GM12878 (cell line): ENCODE measurements around the gene JHY. TPM values are rescaled to one million over a fixed set of nuclear protein-coding genes. Genes with fewer than 3 reads are reported as not detected.

ENCODE experiments used
- CEBPB ChIP-seq, 2 experiments: fragments of 150-350 bp in 1 of 2; IDR thresholded peaks; 2 replicates each; pipeline ENCODE4 v1.6.1; 2012 to 2014; ENCODE audit warnings: low read depth in 2 of 2, low read length in 2 of 2, borderline replicate concordance in 1 of 2, inconsistent platforms in 1 of 2
- CEBPZ ChIP-seq: fragments of 150-350 bp; IDR thresholded peaks from 2 replicates; pipeline ENCODE4 v1.6.1; 2016; ENCODE audit warnings: low read depth, low read length
- EP300 ChIP-seq, 2 experiments: fragments of 150-350 bp in 1 of 2; IDR thresholded peaks; 2 replicates each; pipeline ENCODE4 v1.6.1; 2011 to 2012; ENCODE audit warnings: low read depth in 2 of 2, low read length in 2 of 2, borderline replicate concordance in 1 of 2, improper control_type of control experiment in 1 of 2, inconsistent platforms in 1 of 2; ENCODE audit not compliant: control insufficient read depth in 1 of 2
- MXI1 ChIP-seq: fragments of 150-350 bp; IDR thresholded peaks from 2 replicates; pipeline ENCODE4 v1.6.1; 2011; ENCODE audit warnings: low read depth, mild to moderate bottlenecking, inconsistent platforms, low read length, improper control_type of control experiment
- MYC ChIP-seq: IDR thresholded peaks from 2 replicates; pipeline ENCODE4 v1.6.1; 2011; ENCODE audit warnings: mild to moderate bottlenecking, low read length, moderate library complexity, inconsistent platforms; ENCODE audit not compliant: insufficient read depth, insufficient replicate concordance, insufficient read length, severe bottlenecking
- NFXL1 ChIP-seq: fragments of 450-650 bp; IDR thresholded peaks from 2 replicates; pipeline ENCODE4 v1.6.1; 2017; ENCODE audit warnings: antibody characterized with exemption, mild to moderate bottlenecking, borderline replicate concordance
- PBX3 ChIP-seq: IDR thresholded peaks from 2 replicates; pipeline ENCODE4 v1.6.1; 2011; ENCODE audit warnings: mild to moderate bottlenecking, low read depth, low read length, moderate library complexity; ENCODE audit not compliant: insufficient replicate concordance
- POLR2AphosphoS2 ChIP-seq: IDR thresholded peaks from 2 replicates; pipeline ENCODE4 v1.6.1; 2011; ENCODE audit warnings: low read depth, mild to moderate bottlenecking, low read length, improper control_type of control experiment, moderate library complexity
- SUPT20H ChIP-seq: IDR thresholded peaks from 2 replicates; pipeline ENCODE4 v1.6.1; 2011; ENCODE audit warnings: low read depth, mild to moderate bottlenecking, low read length, moderate library complexity, borderline replicate concordance; ENCODE audit not compliant: control insufficient read depth
- TCF3 ChIP-seq: IDR thresholded peaks from 2 replicates; pipeline ENCODE4 v1.6.1; 2012; ENCODE audit warnings: low read depth, mild to moderate bottlenecking, low read length, borderline replicate concordance; ENCODE audit not compliant: insufficient read depth
- YBX1 ChIP-seq: fragments of 450-650 bp; IDR thresholded peaks from 2 replicates; pipeline ENCODE4 v1.6.1; 2016; ENCODE audit warnings: antibody characterized with exemption
- ZBTB11 ChIP-seq: fragments of 450-650 bp; formaldehyde crosslinking; IDR thresholded peaks from 2 replicates; pipeline ENCODE4 v1.5.0; 2022; ENCODE audit warnings: mild to moderate bottlenecking, missing genetic modification characterization
- ZBTB33 ChIP-seq: fragments of 450-650 bp; IDR thresholded peaks from 2 replicates; pipeline ENCODE4 v1.6.1; 2017; ENCODE audit warnings: mild to moderate bottlenecking
- ZNF384 ChIP-seq: IDR thresholded peaks from 2 replicates; pipeline ENCODE4 v1.6.1; 2012; ENCODE audit warnings: low read depth, mild to moderate bottlenecking, low read length, improper control_type of control experiment, borderline replicate concordance
- polyA plus RNA-seq, 11 experiments: library from polyadenylated mRNA; depleted of rRNA in 4 of 11; unstranded in 6 of 11; stranded (reverse) in 5 of 11; fragments of >200 nt; fragmentation: Nextera tagmentation in 4 of 11; fragmentation: Illumina TruSeq in 1 of 11; extraction: Ambion mirVana in 4 of 11; extraction: Trizol in 1 of 11; gene quantifications; 1 replicate in 1 of 11; 2 replicates in 10 of 11; pipeline versions ENCODE4 v1.2.1 to v1.2.3, GENCODE V29; 2011 to 2016; ENCODE audit warnings: inconsistent platforms in 2 of 11, missing spikeins in 2 of 11, low read depth in 1 of 11
- total RNA-seq, 4 experiments: library from RNA; depleted of rRNA in 3 of 4; stranded (reverse); fragments of >200 nt in 3 of 4; fragmentation: Illumina TruSeq in 1 of 4; extraction: Trizol in 1 of 4; gene quantifications; 2 replicates each; pipeline versions ENCODE4 v1.2.1 to v1.2.3, GENCODE V29; 2013 to 2021

JHY gene
- total and polyA plus RNA-seq, 10 of the 15 experiments (the other 5 are each of a cell fraction or from before 2014, with no cell fraction given) = 0.90 to 7.1 (median 5.5) TPM

- TF ChIP-seq ZBTB11 = no peak
- no peak for TF ChIP-seq ZBTB33
- TF ChIP-seq CEBPB (IDR thresholded peaks at IDR 0.05; ENCODE audit: borderline replicate concordance in 1 of 2, low read depth in 2 of 2, low read length in 2 of 2) = no peak
- no peak for TF ChIP-seq MYC
- no peak for TF ChIP-seq PBX3
- no peak for TF ChIP-seq YBX1
- no peak for TF ChIP-seq EP300 (IDR thresholded peaks at IDR 0.05; ENCODE audit: borderline replicate concordance in 1 of 2, control insufficient read depth in 1 of 2, low read depth in 2 of 2, low read length in 2 of 2)
- TF ChIP-seq SUPT20H = no peak
- no peak for TF ChIP-seq TCF3
- TF ChIP-seq NFXL1 = no peak
- TF ChIP-seq MXI1 = no peak
- TF ChIP-seq POLR2AphosphoS2 = no peak
- no peak for TF ChIP-seq ZNF384
- TF ChIP-seq CEBPZ = no peak
These were observed 28.6 kb upstream of the JHY start (continued) for GRCh38 chr11:122853971-122854446.
